Measurements from ENCODE around the gene NME1.
"Not testable (repeated sequence)": the region's sequence is repeated elsewhere in the genome, so short reads cannot be mapped to it uniquely, and the experiment has no call there.

NME1 gene

DNA sequence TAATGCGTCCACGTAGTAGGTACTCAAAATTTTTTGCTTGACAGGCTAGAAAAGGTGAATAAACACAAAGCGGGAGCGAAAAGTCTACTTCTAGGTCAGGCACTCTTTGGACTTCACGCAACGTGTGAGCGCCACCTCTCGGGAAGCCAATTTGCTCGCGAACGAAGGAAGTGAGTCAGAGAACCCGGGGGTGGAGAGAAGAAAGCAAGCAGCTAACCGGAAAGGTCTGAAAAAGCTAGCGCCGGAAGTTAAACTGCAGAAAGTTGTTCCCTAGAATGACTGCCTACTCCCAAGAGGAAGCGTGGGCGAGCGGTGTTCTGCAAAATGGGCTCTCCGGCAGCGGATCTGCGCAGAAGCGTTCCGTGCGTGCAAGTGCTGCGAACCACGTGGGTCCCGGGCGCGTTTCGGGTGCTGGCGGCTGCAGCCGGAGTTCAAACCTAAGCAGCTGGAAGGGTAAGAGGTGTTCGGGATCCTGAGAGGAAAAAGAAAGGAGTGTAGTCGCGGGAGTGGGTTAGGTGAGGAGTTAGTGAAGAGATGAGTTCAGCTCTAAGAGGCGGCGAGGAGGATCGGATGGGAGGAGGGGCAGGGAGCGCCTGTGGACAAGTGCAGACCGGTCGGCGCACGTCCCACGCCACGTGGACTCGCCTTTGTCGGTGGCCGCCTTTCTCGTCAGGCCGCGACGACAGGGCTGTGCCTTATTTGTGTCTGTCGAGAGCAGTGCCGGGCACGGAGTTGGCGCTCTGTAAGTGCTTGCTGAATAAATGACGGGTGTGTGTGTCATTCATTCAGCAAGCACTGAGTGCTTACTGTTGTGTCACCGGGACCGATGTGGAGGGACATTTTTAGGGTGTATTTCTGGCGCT, at the start of gene NME1:
Gene NME1, plus strand, starts transcription at position 350 of the 863 bp plus-strand sequence. CDS start 2,096 bp downstream, outside the sequence.
- DNase-seq, result peak; percentile 96 to 97

DNA sequence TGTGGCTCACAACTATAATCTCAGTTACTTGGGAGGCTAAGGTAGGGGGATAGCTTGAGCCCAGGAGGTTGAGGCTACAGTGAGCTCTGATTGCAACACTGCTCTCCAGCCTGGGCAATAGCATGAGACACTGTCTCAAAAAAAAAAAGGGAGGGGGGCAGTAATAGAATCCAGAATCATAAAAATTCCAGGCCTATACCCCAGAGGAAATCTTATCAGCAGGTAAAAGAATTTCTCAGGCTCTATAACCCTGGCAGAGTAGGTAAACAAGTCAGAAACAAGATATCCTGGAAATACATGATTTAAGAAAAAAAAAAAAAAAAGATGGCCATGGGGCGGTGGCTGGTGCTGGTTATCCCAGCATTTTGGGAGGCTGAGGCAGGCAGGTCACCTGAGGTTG, 45.6 kb upstream of the NME1 start:
- no peak for DNase-seq

DNA sequence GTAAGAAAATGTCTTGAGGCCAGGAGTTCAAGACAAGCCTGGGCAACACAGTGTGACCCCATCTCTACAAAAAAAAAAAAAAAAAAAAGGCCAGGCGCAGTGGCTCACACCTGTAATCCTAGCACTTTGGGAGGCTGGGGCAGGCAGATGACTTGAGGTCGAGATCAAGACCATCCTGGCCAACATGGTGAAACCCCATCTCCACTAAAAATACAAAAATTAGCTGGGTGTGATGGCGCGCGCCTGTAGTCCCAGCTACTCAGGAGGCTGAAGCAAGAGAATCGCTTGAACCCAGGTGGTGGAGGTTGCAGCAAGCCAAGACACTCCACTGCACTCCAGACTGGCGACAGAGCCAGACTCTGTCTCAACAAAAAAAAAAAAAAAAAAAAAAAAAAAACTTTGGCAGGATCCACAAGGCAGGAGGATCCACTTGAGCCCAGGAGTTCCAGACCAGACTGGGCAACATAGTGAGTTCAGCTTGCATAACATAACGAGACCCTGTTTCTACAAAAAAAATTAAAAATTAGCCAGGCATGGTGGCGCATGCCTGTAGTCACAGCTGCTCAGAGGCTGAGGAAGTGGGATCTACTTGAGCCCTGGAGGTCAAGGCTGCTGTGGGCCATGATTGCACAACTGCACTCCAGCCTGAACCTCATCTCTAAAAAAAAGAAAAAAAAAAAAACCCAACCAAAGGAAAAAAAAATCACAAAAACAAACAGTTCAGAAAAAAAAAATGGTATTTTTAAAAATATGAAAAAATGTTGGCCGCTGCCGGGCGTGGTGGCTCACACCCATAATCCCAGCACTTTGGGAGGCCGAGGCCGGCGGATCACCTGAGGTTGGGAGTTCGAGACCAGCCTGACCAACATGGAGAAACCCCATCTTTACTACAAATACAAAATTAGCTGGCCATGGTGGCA, 40.8 kb upstream of the NME1 start:
- not testable (repeated sequence) for DNase-seq

DNA sequence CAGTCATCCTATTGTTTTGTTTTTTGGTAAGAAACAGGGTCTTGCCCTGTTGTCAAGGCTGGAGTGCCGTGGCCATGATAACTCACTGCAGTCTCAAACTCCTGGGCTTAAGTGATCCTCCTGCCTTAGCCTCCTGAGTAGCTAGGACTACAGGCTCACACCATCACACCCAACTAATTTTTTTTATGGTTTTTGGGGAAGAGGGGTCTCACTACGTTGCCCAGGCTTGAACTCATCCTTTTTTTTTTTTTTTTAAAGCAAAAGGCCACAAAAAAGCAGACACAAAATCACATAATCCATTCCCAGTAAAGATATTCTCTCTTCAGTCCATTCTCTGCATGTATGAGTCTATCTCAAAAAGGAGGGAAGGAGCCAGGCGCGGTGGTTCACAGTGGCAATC, 38.2 kb upstream of the NME1 start:
- no peak for DNase-seq

DNA sequence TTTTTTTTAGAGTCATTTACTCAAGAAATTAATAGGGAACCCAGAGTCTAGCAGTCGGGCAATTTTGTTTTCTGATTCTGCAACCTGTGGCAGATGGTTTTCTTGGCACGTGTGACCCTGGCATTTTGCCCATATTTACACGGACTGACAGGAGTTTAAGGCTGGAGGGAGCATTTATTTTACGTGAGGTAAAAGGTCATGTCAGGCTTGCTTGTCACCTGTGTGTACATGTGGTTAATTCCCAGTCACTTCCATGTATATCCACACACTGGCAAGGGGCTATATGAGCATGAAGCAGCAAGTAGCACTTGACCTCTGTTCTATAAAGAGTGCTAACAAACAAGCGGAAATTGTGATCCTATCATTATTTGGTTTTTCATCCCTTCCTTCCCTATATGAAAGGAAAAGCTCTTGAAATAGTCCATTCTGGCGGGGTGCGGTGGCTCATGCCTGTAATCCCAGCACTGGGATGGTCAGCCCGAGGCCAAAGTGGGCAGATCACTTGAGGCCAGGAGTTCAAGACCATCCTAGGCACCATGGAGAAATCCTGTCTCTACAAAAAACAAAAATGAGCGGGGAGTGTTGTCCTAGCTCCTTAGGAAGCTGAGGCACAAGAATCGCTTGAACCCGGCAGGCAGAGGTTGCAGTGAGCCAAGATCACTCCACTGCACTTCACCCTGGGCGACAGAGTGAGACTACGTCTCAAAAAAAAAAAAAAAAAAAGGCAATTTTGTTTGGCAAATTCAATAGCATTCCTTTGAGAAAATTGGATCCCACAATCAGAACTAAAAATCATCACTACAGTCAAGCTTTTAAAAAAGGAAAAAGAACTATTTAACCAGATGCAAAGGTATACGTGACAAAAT, 34.8 kb upstream of the NME1 start:
- DNase-seq, result no peak

DNA sequence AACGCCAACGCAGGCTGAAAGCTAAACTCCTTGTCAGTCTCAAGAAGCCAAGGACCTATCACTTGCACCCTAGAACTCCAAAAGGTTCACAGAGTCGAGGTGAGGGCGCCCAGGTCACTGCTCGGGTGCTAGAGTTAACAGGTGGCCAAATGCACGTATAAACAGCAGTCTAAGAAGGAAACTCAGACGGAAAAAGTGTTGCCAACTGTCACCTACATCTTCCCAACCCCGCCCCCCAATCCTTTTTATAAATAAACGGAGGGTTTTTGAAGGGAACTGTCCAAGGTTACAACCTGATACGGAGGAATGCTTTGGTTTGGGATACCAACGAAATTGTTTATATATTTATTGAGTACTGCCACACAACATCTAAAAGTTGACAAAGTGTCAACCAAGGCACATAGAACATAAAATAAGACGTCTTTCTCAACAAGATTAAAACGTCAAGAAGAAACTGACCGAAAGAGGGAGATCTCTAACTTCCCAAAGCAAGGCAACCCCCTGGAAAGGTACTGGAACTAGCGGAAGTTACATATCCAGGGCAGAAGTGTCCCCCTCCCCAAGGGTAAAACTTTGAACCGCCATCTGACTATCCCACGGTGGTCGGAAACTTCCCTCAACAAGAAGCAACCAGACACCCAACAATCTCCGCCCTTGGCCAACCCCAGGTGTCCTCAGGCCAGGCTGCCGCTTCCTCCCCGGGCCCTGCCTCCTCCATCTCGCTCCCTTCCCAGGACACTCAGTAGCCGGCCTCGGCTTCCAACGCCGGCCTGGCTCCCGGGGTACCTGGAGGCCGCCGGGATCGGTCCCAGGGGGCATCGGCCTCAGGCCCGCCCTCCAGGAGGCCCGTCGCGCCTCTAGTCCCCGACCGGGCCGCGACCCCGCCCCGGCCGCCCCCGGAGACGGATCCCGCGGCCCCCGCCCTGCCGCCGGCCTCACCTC, 33.7 kb upstream of the NME1 start:
- peak; percentile 22 to 25 for DNase-seq

DNA sequence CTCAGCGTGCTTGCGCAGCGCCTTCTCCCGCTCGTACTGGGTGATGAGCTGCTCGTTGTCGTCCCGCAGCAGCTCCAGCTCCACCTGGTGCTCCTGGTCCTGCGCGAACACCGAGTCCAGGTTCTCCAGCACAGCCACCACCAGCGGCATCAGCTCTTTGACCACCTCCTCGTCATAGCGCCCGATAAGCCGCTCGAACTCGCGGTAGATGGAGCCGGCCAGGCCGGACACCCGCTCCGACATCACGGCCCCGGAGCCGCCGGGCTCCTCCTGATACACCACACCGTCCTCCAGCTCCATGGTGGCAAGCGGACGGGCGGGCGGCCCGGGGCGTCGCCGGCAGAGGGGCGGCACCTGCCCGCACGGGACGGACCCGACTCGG, 33.0 kb upstream of the NME1 start:
- DNase-seq, result peak in 1 of 2 donors; percentile 42

DNA sequence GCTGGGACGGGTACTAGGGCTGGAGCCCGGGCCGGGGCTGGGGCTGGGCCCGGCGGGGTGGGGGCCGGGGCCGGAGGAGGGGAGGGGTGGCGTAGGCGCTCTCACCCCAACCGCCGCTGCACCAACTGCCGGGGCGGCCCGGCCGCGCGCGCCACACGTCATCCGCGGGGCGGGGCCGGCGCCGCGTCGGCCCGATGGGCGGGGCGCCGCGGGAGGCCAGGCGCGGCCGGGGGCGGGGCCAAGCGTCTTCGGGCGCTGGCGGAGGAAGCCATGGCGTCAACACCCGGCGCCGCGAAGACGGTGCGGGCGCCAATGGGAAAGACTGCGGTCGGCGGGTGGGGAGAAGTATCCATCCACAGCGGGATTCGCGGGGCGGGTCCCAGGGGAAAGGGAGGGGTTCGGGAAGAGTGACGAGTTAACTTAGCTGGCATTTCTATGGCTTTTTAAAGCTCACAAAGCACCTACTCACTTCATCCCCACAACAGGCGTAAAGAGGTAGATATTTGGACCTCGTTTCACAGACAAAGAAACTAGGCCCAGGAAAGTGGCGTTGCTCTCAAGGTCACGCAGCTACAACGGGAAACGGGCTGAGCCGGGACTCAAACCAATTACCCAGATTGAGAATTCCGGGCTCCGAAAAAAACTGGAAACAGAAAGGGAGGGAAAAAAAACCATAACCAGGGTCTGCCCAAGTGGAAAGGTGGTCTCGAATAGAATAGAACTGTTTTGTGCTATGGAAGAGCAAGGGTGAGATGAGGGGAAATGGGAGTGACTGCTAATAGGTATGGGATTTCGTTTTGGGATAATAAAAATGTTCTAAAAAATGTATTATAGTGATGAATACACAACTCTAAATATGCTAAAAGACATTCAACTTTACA, 32.4 kb upstream of the NME1 start, which contains the start of gene SPAG9:
Gene SPAG9, minus strand, starts transcription at position 130 of the 881 bp plus-strand sequence. CDS start 212 bp downstream, outside the sequence.
- DNase-seq, result peak; percentile 84 to 90

DNA sequence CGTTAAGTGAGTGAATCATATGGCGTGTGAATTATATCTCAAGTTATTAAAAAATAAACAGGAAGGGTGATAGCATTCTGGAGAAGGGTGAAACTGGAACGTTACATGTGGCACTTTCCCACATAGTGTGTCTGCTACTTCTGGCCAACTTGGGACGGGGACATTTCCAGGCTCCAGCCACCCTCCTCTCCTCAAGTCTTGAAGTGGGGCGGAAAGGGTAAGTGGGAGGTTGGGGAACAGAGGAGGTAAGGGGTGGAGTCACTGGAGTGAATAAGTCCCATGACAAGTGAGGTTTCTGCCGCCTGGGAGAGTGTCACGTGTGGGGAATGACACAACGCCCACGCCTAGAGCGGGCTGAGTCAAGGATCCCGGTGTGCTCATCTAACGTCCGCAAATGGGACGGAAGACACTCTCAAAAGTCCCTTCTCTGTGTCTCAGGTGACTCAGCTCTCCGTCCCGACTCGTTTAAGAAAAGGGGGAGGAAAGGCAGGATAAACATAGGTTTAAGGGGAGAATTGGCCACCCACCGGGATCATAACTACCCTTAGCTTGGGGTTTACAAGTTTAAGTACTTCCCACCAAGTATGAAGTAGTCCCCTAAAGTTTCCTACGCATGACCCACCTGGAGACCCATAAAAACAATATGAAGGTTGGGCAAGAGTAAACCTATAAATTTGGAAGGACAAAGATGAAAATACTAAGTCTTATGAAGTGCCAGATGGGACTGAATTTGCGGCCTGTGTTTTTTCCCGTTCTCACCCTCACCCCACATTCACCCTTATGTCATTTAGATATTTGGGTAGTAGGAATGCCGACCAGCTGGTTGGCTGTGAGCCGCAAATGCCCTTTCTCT, 31.5 kb upstream of the NME1 start:
- peak; percentile 90 to 93 for DNase-seq

DNA sequence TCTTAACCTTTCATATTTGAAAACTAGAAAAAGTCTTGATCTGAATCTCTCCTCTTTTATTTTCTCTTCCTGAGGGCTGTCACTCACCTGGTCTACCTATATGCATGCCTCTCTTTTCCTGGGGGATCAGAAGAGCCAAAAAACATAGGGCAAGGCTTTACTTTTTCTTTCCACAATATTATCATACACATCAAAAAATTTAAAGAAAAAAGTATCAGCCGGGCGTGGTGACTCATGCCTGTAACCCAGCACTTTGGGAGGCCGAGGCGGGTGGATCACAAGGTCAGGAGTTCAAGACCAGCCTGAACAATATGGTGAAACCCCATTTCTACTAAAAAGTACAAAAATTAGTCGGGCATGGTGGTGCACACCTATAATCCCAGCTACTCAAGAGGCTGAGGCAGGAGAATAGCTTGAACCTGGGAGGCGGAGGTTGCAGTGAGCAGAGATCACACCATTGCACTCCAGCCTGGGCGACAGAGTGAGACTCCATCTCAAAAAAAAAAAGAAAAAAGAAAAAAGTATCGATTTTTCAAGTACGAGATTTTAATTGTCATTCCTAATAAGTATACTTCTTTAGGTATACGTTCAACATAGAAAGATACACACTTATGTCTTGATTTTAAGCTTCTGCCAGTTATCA, 30.8 kb upstream of the NME1 start:
- DNase-seq, result peak; percentile 6 to 13

DNA sequence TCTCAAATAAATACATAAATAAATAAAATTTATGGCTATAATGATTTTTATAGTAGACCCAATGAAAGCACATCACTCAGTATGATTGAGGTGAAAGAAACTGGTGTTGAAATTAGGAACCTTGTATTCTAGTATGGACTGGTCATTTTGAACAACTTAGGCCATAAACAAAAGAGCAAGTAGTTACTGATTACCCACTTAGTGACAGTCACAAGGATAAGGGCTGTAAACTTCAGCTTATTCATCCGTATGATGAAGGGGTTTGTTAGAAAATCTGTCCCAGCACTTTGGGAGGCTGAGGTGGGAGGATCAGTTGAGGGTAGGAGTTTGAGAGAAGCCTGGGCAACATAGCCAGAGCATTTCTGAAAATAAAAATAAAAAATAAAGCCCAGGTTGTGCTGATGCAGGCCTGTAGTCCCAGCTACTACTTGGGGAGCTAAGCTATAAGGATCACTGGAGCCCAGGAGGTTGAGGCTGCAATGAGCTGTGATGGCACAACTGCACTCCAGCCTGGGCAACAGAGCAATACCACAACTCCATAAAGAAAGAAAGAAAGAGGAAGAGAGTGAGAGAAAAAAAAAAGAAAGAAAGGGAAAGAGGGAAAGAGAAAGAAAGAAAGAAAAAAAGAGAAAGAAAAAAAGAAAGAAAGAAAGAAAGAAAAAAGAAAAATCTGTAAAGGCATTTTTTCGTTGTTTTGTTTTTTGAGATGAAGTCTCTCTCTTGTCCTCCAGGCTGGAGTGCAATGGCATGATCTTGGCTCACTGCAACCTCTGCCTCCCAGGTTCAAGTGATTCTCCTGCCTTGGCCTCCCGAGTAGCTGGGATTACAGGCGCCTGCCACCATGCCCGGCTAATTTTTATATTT, 28.5 kb upstream of the NME1 start:
- DNase-seq, result no peak

DNA sequence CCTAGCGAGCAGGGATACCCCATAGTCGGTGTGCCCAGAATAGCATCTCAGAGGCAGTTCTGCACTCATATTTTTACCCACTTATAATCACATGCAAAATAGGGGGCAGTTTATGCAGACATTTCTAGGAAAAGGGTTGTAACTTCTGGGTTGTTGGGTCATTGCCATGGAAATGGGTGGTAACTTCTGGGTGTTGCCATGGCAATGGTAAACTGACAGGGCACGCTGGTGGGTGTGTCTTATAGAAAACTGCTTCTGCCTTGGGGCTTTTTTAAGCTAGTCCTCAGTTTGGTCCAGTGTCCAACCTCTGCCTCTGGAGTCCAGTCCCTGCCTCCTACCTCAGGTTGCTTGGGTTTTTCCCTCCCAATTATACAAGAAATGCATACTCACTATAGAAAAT, 25.3 kb upstream of the NME1 start:
- DNase-seq, result no peak

DNA sequence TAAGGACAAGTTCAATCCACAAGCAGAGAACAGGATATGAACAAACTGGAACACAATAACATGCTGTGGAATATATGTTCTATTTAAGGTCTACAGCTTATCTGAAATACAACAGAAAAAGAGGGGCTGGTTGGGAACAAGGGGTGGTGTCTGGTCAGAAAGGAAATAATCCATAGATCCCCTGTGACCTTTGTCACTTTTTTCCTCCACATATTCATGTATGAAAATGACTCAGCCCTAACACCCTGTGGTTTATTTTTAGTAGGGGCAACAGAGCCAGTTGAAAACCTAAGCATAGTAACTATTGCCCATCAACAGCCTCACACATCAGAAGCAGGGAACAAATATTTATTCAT, 20.4 kb upstream of the NME1 start:
- DNase-seq, result no peak

DNA sequence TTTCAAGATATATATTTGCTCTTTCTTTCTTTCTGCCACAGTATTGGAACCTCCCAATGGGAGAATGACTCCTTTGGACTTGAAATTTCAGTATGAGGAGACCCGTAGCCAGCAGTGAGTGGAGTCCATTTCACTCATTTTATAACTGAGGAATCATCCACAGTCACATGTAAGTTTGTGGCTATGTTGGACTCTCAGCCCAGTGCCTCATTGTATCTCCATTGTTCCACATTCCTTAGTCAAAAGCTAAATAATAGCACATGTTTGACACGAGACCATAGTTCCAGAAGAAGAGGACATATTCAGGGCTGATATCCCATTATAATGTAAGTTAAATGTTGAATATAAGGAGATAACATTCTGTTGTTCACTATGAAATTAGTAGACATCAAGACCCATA, 20.0 kb upstream of the NME1 start:
- DNase-seq, result no peak

DNA sequence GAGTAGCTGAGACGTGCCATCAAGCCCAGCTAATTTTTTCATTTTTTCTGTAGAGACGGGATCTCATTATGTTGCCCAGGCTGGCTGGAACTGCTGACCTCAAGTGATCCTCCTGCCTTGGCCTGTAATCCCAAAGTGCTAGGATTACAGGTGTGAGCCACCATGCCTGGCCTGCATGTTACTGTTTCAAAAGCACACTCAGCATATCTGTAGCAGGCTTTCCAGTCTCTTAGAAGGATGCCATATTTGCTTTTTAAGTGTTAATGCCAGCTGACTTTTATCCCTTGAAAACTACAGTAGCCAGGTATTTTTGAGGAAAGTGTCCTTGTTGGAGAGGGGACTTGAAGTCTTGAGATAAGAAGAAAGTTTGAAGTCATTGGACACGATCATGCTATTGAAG, 17.4 kb upstream of the NME1 start:
- no peak for DNase-seq

DNA sequence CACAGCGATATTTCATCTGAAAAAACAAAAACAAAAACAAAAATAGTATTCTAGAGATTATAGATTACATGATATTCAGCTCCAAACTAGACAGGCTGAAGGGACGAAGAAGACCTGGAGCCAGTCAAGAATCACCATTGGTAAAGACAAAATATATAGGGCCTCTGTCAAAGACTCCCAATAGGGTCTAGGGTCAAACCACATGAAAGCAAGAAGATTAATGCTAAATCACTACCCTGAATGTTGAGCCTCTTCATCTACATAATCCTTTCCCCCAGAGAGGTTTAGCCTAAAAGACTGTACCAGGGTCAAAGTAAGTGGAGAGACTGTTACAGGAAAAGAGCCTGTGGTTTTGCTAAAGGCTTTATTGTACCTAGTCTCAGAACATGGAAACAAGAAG, 10.8 kb upstream of the NME1 start:
- no peak for DNase-seq

DNA sequence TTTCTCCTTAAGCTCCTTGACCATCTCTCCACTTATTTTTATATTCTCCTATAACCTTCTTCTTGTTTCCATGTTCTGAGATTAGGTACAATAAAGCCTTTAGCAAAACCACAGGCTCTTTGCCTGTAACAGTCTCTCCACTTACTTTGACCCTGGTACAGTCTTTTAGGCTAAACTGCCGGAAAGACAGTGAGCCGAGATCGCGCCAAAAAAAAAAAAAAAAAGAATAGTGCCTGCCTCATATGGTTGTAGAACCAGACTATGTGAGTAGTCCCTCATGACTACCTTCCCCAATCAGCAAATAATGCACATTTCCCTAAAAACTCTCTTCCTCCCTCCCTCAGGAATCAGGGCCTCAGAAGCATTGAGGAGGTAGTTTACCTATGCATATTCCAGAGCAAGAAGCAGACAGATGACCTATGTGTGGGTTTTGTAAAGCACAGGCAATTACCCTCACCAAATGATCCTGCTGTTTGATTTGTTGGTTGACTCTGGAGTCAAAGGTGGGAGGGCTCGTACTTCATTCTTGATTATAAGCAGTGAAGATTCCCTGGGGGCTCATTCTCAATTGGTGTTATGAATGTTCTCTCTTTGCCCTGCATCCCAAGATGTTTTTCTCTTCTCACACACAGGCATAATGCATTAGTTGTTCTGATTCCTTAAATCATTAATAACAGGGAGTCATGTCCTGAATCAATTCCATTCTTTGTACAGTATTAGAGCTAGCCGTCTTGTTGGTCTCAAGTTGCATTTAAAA, 8.9 kb upstream of the NME1 start:
- no peak for DNase-seq

All from activated CD4-positive, alpha-beta T cell treated with anti-CD3 and anti-CD28 coated beads for 4 hours (primary cell).